Glomerular endothelial cell (primary cell): ENCODE results near the gene GTF2H1. TPM values are rescaled to one million over a fixed set of nuclear protein-coding genes. Genes with fewer than 3 reads are reported as not detected.
"Not testable (repeated sequence)": the region's sequence is repeated elsewhere in the genome, so short reads cannot be mapped to it uniquely, and the experiment has no call there.

Experiments used
- DNase-seq: peaks from one replicate; pipeline ENCODE4 v3.0.0-alpha.2; 2011; ENCODE audit warnings: low read depth, low spot score; ENCODE audit errors: extremely low read depth
- total RNA-seq: library from RNA; depleted of rRNA; stranded (reverse); fragments of >200 nt; gene quantifications from 2 replicates; pipeline ENCODE4 v1.2.3, GENCODE V29; 2015

Gene GTF2H1
- total RNA-seq, 1 donor from 2014 or later, result 36.9 TPM

- DNase-seq, result no peak
Measured at GRCh38 chr11:18317551-18317950, 4.8 kb upstream of the GTF2H1 start.

- DNase-seq, result no peak
Measured at GRCh38 chr11:18319914-18320313, 2.5 kb upstream of the GTF2H1 start.

GRCh38 chr11:18320617-18321016, 1.8 kb upstream of the GTF2H1 start:
- DNase-seq, result no peak

DNA sequence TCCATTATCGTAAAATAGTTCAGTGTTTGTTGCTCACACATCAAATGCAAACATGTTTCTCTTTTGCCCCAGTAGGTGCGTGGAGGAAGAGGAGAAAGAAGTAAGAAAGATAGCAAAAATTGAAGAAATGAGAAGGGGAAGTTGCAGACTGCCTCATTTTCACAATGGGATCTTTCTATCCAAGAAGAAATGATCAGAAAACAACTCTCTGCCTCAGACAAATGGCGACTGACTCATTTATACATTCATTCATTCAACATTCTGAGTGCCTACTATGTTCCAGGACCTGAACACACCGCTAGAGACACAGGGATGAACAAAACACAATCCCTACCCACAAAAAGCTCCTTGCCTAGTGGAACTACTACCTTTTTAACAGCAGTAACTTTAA, 794 bp upstream of the GTF2H1 start:
- DNase-seq, result no peak

GRCh38 chr11:18322818-18323570, 627 bp downstream of the GTF2H1 start:
- DNase-seq, result no peak

DNA sequence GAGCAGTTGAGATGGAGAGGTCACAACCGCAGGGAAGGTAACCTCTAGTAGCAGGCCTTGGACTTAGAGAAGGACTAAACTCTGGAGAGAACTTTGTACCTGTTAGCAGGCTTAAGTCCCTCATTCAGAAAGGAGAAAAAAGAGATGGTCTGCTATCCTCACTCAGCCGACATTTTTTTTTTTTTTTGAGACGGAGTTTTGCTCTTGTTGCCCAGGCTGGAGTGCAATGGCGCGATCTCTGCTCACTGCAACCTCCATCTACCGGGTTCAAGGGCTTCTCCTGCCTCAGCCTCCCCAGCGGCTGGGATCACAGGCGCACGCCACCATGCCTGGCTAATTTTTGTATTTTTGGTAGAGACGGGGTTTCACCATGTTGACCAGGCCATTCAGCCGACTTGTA, 1.5 kb downstream of the GTF2H1 start:
- DNase-seq, result not testable (repeated sequence)

DNA sequence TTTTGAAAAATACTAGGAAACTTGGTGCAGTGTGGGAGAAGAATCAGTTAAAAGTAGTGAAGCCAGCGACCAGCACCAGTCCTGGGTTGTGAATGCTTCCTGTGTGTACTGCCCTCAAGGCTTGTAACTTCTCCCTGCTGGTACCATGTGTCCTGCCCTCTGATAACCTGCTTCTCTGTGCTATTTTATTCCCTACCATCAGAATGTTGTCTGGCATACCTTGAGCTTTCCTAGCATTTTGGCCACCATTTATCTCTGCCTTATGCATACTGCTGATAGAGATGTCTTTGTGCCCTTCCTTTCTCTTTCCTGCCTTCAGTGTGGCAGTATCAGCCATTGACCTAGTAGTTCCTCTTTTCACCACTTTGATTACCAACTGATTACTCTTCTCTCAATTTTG, 2.0 kb downstream of the GTF2H1 start:
- no peak for DNase-seq

- no peak for DNase-seq
Measured at GRCh38 chr11:18329196-18329870, 7.0 kb downstream of the GTF2H1 start.

DNA sequence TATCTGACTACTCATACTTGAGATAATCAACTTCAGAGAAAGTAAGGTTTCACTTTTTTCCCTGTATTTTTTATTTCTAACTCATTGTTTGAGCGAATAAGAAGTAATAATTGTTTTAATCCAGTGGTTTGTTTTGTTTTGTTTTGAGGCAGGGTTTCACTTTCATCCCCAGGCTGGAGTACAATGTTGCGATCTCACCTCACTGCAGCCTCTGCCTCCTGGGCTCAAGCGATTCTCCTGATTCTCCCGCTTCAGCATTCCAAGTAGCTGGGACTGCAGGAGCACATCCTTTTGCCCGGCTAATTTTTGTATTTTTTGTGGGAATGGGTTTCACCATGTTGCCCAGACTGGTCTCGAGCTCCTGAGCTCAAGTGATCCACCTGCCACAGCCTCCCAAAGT, 8.6 kb downstream of the GTF2H1 start:
- no peak for DNase-seq

GRCh38 chr11:18332302-18332701, 9.9 kb downstream of the GTF2H1 start:
- no peak for DNase-seq

DNA sequence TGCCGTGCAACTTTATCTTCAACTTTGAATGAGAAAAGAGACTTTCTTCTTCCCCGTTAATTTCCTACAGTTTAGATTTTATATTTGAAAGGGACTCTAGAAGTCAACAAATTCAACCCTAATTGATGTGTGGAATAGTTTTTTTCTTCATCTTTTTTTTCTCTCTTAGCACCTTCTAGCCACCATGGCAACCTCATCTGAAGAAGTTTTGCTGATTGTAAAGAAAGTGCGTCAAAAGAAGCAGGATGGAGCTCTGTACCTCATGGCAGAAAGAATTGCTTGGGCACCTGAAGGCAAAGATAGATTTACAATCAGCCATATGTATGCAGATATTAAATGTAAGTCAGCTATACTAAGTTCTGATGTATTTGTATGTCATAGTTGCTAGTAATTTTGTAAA, 10.5 kb downstream of the GTF2H1 start:
- DNase-seq, result no peak

DNA sequence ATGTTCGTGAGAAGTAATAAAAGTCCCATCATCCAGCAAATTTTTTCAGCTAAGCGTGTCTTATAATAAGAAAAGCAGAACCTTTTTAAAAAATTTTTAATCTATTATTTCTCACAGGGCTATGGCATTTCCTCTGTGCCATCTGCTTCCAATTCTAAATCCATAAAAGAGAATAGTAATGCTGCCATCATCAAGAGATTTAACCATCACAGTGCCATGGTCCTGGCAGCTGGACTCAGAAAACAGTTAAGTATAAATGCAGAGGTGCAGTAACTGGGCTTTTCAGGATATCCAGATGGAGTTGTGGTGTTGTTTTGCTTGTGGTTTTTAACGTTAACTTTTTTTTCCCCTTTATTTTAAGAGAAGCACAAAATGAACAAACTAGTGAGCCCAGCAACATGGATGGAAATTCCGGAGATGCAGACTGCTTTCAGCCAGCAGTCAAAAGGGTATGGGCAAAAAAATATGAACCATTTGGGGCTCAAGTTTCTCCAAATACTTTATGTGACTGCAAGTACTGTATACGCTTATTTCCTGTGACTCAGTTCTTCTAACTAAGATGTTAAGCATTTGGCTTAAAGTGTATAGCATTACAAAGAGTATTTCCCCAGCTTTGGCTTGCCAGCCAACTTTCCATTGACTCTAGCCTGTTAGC, 25.2 kb downstream of the GTF2H1 start:
- DNase-seq, result no peak

DNA sequence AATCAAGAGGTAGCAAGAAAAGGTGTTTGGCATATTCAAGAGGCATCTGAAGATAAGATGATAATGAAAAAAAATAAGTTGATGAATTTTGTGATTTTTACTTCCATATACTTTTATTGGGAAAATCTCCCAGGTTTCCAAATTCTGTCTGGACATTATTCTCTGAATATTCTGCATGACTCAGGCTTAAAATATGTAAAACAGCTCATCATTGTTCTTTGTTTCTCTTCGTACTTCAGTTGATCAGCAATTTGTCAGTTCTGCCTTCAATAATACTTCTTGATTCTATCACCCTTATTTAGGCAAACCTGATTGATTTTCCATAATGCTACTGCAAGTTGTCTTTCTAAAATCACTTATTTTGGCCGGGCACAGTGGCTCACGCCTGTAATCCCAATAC, 30.2 kb downstream of the GTF2H1 start:
- DNase-seq, result no peak

DNA sequence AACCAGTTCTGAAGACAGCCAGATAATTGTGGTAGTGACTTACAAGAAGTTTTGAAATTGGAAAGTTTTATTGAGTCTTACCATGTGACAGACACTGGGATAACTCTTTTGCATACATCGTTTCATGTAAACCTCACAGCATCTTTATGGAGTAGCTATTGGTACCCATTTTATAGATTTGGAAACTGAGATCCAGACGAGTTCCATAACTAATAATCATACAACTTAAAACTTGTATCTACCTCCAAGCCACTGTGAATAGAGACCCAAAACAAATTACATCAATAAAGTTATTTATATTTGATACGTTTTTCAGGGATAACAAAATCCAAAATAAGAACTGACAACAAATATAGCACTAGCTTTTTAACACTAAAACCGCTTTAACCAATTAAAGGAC, 36.3 kb downstream of the GTF2H1 start:
- DNase-seq, result no peak

- no peak for DNase-seq
Measured at GRCh38 chr11:18361154-18361553, 38.8 kb downstream of the GTF2H1 start.

DNA sequence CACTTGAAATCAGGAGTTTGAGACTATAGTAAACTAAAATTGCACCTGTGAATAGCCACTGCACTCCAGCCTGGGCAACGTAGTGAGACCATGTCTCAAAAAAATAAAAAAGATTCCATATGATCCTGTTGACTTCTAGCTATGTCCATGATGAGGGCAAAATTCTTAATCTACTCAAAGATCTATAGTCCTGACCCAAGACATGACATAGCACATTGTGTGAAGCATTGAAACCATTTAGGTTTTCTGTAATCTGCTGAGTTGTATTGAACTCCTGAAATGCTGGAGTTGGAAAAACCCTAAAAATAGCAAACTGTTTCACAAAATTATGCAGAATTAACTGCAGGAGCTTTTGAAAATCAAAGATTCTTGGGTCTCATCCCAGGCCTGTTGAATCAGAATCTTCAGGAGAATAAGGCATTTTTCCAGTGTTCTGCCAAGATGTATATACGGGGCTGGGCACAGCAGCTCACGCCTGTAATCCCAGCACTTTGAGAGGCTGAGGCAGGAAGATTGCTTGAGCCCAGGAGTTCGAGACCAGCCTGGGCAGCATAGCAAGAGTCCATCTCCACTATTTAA, 42.2 kb downstream of the GTF2H1 start:
- DNase-seq, result no peak

DNA sequence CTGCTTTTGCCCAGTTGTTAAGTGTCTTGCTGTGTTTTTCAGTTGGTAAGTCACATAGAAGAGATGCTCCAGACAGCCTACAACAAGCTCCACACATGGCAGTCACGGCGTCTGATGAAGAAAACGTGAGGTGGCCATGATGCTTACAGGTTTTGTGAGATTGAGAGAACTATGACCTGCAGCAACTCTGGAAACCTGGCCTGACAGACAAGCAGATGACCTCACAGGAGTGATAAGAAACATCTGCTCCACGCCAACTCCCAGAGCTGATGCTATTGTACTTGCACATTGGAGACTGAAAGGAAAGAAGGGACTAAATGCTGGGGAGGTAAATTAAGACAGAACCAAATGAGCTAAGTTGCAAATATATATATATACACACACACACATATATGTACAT, 43.4 kb downstream of the GTF2H1 start:
- no peak for DNase-seq

GRCh38 chr11:18366286-18366685, 43.9 kb downstream of the GTF2H1 start:
- no peak for DNase-seq

GRCh38 chr11:18367431-18367830, 45.1 kb downstream of the GTF2H1 start:
- no peak for DNase-seq

GRCh38 chr11:18368221-18368620, 45.9 kb downstream of the GTF2H1 start:
- DNase-seq, result no peak

- DNase-seq, result no peak
Measured at GRCh38 chr11:18369398-18369797, 47.0 kb downstream of the GTF2H1 start.

DNA sequence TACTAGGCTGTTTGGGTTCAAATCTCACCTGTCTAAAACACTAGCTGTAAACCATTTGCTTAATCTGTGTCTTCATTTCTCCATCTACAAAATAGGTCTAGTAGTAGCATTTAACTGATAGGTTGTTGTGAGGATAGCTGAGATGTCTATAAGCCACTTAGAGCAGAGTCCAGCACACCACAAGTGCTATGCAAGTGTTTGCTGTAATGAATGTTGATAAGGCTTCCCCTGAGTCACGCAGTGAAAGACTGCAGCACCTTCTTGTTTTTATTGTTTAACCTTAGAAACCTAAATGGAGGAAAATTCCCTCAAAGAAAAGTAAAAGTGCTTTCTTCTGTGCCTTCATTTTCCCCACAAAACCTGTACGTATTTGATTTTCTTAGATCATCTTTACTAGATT, 48.9 kb downstream of the GTF2H1 start:
- DNase-seq, result no peak
